Choroid plexus epithelial cell (primary cell): ENCODE data around the gene FICD.
A peak's percentile ranks its signal among the peaks of the same experiment; 100 is the strongest.

Experiments
- DNase-seq: peaks from one replicate; pipeline ENCODE4 v3.0.0-alpha.2; 2010; ENCODE audit warnings: low read depth
- H3K4me3 ChIP-seq: 2 replicates; pipeline ENCODE4 v1.5.1; 2011; ENCODE audit warnings: low read depth, mild to moderate bottlenecking, control low read depth, low read length, moderate library complexity
- TF ChIP-seq, protein P1 (sequence below): conservative IDR thresholded peaks from 2 replicates; pipeline ENCODE4 v1.5.1; 2011; ENCODE audit warnings: low read depth, mild to moderate bottlenecking, control low read depth, inconsistent platforms, low read length, moderate library complexity

The FICD gene

DNA sequence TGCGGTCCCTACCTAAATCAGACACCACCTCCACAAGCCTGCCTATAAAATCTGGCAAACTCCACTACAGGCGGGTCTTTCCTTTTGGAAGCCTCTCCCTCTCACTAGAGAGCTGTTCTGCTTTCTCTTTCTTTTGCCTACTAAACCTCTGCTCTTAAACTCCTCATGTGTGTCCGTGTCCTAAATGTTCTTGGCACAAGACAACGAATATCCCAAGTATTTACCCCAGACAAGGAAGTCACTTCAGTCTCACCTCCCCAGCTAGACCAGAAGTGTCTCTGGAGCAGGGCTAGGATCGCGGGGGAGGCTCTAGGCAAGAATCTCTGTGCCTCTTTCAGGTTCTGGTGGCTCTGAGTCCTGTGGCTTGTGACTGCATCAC lies 37.2 kb upstream of the FICD start:
- no peak overlapping the region for H3K4me3 ChIP-seq
- TF ChIP-seq, protein P1, sequence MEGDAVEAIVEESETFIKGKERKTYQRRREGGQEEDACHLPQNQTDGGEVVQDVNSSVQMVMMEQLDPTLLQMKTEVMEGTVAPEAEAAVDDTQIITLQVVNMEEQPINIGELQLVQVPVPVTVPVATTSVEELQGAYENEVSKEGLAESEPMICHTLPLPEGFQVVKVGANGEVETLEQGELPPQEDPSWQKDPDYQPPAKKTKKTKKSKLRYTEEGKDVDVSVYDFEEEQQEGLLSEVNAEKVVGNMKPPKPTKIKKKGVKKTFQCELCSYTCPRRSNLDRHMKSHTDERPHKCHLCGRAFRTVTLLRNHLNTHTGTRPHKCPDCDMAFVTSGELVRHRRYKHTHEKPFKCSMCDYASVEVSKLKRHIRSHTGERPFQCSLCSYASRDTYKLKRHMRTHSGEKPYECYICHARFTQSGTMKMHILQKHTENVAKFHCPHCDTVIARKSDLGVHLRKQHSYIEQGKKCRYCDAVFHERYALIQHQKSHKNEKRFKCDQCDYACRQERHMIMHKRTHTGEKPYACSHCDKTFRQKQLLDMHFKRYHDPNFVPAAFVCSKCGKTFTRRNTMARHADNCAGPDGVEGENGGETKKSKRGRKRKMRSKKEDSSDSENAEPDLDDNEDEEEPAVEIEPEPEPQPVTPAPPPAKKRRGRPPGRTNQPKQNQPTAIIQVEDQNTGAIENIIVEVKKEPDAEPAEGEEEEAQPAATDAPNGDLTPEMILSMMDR: no peak
- no peak for DNase-seq

- DNase-seq: no peak
- H3K4me3 ChIP-seq: no peak overlapping the region
Measured at GRCh38 chr12:108478611-108479206, 36.4 kb upstream of the FICD start.

GRCh38 chr12:108479364-108480070 lies 35.6 kb upstream of the FICD start:
- H3K4me3 ChIP-seq: no peak overlapping the region
- DNase-seq: no peak
- TF ChIP-seq, protein P1: no peak

More at GRCh38 chr12:108478611-108479206, 36.4 kb upstream of the FICD start:
- TF ChIP-seq, protein P1: no peak

DNA sequence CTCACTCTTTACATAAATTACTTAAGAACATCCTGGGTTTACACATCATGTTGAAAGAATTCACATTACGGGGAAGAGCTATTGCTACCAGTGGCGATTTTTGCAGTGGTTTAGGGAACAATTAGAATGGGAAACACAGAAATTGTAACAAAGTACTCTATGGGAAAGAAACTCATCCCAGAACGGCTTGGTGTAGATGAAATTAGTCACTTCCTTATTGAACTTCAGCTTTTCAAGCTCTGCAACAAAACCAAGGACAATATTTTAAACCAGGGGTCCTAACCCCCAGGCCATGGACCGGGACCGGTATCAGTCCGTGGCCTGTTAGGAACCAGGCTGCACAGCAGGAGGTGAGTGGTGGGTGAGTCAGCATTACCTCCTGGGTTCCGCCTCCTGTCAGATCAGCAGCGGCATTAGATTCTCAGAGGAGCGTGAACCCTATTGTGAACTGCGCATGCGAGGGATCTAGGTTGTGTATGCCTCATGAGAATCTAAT lies 32.3 kb upstream of the FICD start:
- no peak overlapping the region for H3K4me3 ChIP-seq
- peak; percentile 67 for DNase-seq
- TF ChIP-seq, protein P1: no peak

GRCh38 chr12:108483213-108484059 lies 31.6 kb upstream of the FICD start:
- peak; percentile 9 for DNase-seq
- TF ChIP-seq, protein P1: no peak
- no peak overlapping the region for H3K4me3 ChIP-seq

DNA sequence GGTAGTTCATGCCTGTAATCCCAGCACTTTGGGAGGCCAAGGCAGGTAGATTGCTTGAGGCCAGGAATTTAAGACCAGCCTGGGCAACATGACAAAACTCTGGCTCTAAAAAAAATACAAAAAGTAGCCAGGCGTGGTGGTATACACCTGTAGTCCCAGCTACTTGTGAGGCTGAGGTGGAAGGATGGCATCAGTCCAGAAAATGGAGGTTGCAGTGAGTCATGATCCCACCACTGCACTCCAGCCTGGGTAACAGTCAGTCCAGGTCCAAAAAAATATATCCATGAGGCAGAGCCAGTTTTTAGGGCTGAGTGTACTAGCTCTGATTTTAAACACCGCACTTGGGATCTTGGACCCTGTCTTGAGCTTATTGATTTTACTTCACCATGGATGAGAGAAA lies 30.6 kb upstream of the FICD start:
- TF ChIP-seq, protein P1: no peak
- peak; percentile 4 for DNase-seq
- no peak overlapping the region for H3K4me3 ChIP-seq
